Inflammatory macrophage treated with lipopolysaccharide for 1 hour (primary cell): ENCODE data around the gene TUSC2.

ENCODE experiments used
- DNase-seq, 2 donors: peaks; one replicate each; pipeline ENCODE4 v3.0.0-alpha.2; 2020 to 2022

The TUSC2 gene

GRCh38 chr3:50334339-50335075, 6.5 kb upstream of the TUSC2 start:
- no peak for DNase-seq

- no peak for DNase-seq
These were observed 5.8 kb upstream of the TUSC2 start for GRCh38 chr3:50333744-50334328.

- DNase-seq = no peak
These were observed 3.4 kb upstream of the TUSC2 start for GRCh38 chr3:50331364-50331907.

- no peak for DNase-seq
These were observed 2.3 kb upstream of the TUSC2 start for GRCh38 chr3:50330330-50330729.

- DNase-seq = no peak
These were observed 894 bp downstream of the TUSC2 start for GRCh38 chr3:50327129-50327528.

GRCh38 chr3:50326182-50326541, 1.9 kb downstream of the TUSC2 start:
- no peak for DNase-seq

- DNase-seq = no peak
These were observed 2.4 kb downstream of the TUSC2 start for GRCh38 chr3:50325497-50326181.

GRCh38 chr3:50325113-50325480, 2.9 kb downstream of the TUSC2 start:
- DNase-seq = no peak

- DNase-seq = peak; percentile 32 to 62
These were observed 3.5 kb downstream of the TUSC2 start for GRCh38 chr3:50324351-50325112.

- DNase-seq = peak in 1 of 2 donors; percentile 18
These were observed 4.3 kb downstream of the TUSC2 start for GRCh38 chr3:50323614-50324199.

GRCh38 chr3:50323092-50323600, 4.9 kb downstream of the TUSC2 start:
- peak; percentile 37 to 59 for DNase-seq

- DNase-seq = no peak
These were observed 5.5 kb downstream of the TUSC2 start, which contains the start of gene HYAL2 for GRCh38 chr3:50322386-50323091. TSS of gene HYAL2 (minus strand) at chr3:50322745. CDS start at chr3:50320489, 2,256 bp downstream.

- no peak for DNase-seq
These were observed 6.0 kb downstream of the TUSC2 start for GRCh38 chr3:50322115-50322385.

GRCh38 chr3:50321336-50322114, 6.5 kb downstream of the TUSC2 start:
- peak; percentile 79 to 84 for DNase-seq

- DNase-seq = peak; percentile 37 to 53
These were observed 7.1 kb downstream of the TUSC2 start for GRCh38 chr3:50320853-50321335.

GRCh38 chr3:50319894-50320625, 8.0 kb downstream of the TUSC2 start:
- no peak for DNase-seq

GRCh38 chr3:50319181-50319893, 8.7 kb downstream of the TUSC2 start:
- no peak for DNase-seq

GRCh38 chr3:50318615-50319014, 9.4 kb downstream of the TUSC2 start:
- DNase-seq = peak in 1 of 2 donors; percentile 41

- DNase-seq = no peak
These were observed 9.9 kb downstream of the TUSC2 start for GRCh38 chr3:50318163-50318562.

- DNase-seq = no peak
These were observed 10.7 kb downstream of the TUSC2 start for GRCh38 chr3:50317300-50317699.
